ENCODE measurements around the gene CPSF4. TPM values are rescaled to one million over a fixed set of nuclear protein-coding genes. Genes with fewer than 3 reads are reported as not detected.

Gene CPSF4
- total RNA-seq, 1 experiment from 2014 or later, result 98.2 TPM

- Histone ChIP-seq H3K4me2 (ENCODE audit: insufficient read depth, insufficient read length, low read length) (peak within 1 kb of the TSS; percentile 97), H2AFZ (ENCODE audit: low read length) (peak within 1 kb of the TSS; percentile 32), H4K8ac (replicated peaks; ENCODE audit: insufficient read length, low read depth, low read length) (no peak within 1 kb of the TSS), H2BK5ac (ENCODE audit: insufficient read length, low read length) (no peak within 1 kb of the TSS), H2BK12ac (ENCODE audit: insufficient read length, low read depth, low read length) (no peak within 1 kb of the TSS), H3K9ac (ENCODE audit: extremely low read depth, insufficient read length, low read length) (peak within 1 kb of the TSS; percentile 93), H3K23me2 (ENCODE audit: insufficient read length, low read depth, low read length, poor library complexity, severe bottlenecking) (peaks cover 15% of the 10 kb centered on the region), H3K79me1 (ENCODE audit: insufficient read depth, low read depth, low read length, poor library complexity, severe bottlenecking) (peaks cover 8% of the 10 kb centered on the region), H3K23ac (ENCODE audit: insufficient read length, low read depth, low read length) (no peak within 1 kb of the TSS), H4K91ac (ENCODE audit: insufficient read length, low read depth, low read length) (no peak within 1 kb of the TSS), H3K79me2 (ENCODE audit: insufficient read depth, low read length) (peaks cover 9% of the 10 kb centered on the region; the same call in 1 of the 2 replicates), H3K14ac (ENCODE audit: insufficient read depth, low read length) (peak within 1 kb of the TSS; percentile 86; the same call in 1 of the 2 replicates), H2BK120ac (ENCODE audit: low read depth, low read length, poor library complexity, severe bottlenecking) (no peak within 1 kb of the TSS), H3K9me3 (ENCODE audit: control insufficient read depth, low read depth, low read length) (no peaks in the 10 kb centered on the region), H3K18ac (ENCODE audit: insufficient read length, low read depth, low read length) (peak within 1 kb of the TSS; percentile 88), H3K56ac (ENCODE audit: insufficient read length, low read depth, low read length) (no peak within 1 kb of the TSS), H2AK5ac (ENCODE audit: insufficient read length, low read length) (no peak within 1 kb of the TSS), H3K27me3 (ENCODE audit: insufficient read depth, low read length) (no peaks in the 10 kb centered on the region), H3K4ac (ENCODE audit: low read depth, low read length) (no peak within 1 kb of the TSS), H2BK15ac (ENCODE audit: low read depth, low read length) (no peak within 1 kb of the TSS), H4K5ac (ENCODE audit: insufficient read length, low read depth, low read length) (no peak within 1 kb of the TSS), H2BK20ac (ENCODE audit: low read depth, low read length, poor library complexity, severe bottlenecking) (no peak within 1 kb of the TSS), H4K20me1 (ENCODE audit: control insufficient read depth, insufficient read depth, insufficient read length) (no peaks in the 10 kb centered on the region), H3K4me1 (ENCODE audit: insufficient read depth, low read length) (no peaks in the 10 kb centered on the region; the same call in 1 of the 2 replicates), H3T11ph (ENCODE audit: low read length) (no peak within 1 kb of the TSS), H3K27ac (ENCODE audit: insufficient read length, low read depth, low read length) (no peak within 1 kb of the TSS)
- Mint-ChIP-seq H3K27ac (peak within 1 kb of the TSS; percentile 98 to 99 (median 98)), H3K27me3 (ENCODE audit: low read depth) (no peaks in the 10 kb centered on the region), H3K4me1 (peaks cover 13 to 20% of the 10 kb centered on the region in 2 experiments), H3K9me3 (no peaks in the 10 kb centered on the region; a peak in 2 of 5 replicates), H3K36me3 (ENCODE audit: insufficient read depth in 1 of 3, low read depth in 3 of 3) (peaks cover 5 to 16% (median 8%) of the 10 kb centered on the region in 3 experiments; a peak in 6 of 7 replicates), H3K4me3 (peak within 1 kb of the TSS; percentile 93 to 94)
- no CpG with 5 or more reads among the region's 53 CpGs for WGBS (ENCODE audit: extremely low coverage, insufficient read length, low lambda C conversion rate)
- no peak for TF ChIP-seq CTCF (conservative IDR thresholded peaks at IDR 0.05)
- peak; percentile 96 for DNase-seq
Measured at GRCh38 chr7:99504603-99505323, 66.0 kb downstream of the CPSF4 start, which contains the start of gene ZKSCAN5. Gene ZKSCAN5 (plus strand): TSS chr7:99504662. CDS start chr7:99506045, 1,383 bp downstream.

Measured in H9 (cell line).